ENCODE results near the gene CRELD1. TPM values are rescaled to one million over a fixed set of nuclear protein-coding genes. Genes with fewer than 3 reads are reported as not detected.

Gene CRELD1
- total and polyA plus RNA-seq, 9 of the 15 experiments (the other 6 are each of a cell fraction or from before 2014, with no cell fraction given) = 3.3 to 25.8 (median 16.5) TPM

DNA sequence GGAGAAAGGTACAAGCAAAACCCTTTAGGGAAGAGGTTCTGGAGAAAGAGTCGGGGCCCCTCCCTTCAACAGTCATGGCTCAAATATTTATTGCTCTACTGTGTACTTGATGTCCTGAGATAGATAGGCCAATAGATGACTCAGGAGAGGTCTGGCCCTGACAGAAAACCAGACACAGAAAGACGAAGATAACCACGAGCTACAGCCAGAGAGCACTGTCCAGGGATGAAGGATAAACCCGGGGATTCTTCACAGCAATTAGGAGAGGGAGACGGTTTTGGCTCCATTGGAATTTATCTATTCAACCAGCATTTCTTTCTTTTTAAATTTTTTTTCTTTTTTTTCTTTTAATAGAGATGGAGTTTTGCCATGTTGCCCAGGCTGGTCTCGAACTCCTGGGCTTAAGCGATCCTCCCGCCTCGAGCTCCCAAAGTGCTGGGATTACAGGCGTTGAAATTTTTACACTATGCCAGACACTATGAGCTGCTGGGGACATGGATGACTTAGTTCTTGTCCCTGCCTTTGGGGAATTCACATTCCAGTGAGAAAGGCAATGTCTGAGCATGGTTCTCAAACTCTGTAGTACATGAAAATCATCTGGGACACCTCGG lies 49.0 kb upstream of the CRELD1 start (continued):
- TF ChIP-seq, protein P1, sequence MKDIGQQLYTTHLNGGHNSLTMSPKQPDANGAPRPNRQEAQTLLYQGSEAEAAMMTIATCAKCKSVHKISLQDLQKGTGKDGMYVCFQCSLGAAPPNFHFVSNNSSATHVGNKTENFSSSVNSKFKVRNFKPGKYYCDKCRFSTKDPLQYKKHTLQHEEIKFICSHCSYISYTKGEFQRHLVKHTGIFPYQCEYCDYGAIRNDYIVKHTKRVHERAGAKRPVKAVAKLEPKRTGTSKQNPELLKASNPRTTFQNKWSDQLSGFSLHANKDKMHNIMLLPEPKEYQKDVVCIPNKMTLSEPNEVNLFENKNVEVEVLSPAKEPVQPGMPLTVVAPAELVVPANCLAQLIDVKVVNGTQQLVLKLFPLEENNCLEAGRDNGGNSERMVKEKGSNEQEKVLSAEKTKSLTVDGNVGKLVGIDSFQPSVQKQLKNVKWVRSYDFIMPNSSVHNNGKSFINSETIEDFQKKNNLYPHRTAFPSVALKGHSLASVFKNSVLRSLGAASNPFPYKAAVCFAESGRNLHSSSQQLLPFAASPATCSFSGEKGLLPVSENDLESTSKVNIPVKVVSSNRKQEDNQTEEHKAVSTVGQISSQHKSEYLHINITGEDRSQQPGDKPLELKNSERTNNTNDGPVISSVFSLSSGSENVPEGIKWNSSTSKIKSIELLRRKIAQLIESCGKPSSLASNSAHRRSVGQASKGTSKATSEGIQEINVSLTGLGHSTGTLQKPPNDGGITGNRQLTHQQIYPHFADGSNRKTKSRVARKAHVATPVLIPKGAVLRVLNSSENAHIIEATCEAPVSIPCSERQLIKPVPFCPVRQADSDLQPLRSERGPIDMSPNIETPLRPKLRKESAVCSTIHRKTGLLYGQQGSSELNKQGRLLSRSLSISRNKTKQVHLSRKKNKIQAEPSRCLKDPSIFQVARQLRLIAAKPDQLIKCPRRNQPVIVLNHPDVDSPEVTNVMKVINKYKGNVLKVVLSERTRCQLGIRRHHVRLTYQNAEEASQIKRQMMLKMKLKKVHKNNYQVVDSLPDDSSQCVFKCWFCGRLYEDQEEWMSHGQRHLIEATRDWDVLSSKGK (CRISPR knock-in tag; IDR thresholded peaks at IDR 0.05) = no peak
- TF ChIP-seq ZNF778 (CRISPR knock-in tag; IDR thresholded peaks at IDR 0.05) = no peak
- no peak for TF ChIP-seq MITF (IDR thresholded peaks at IDR 0.05)
- TF ChIP-seq ID3 (CRISPR knock-in tag; IDR thresholded peaks at IDR 0.05) = no peak
- no peak for TF ChIP-seq ID3 (tag; IDR thresholded peaks at IDR 0.05)
- no peak for TF ChIP-seq POLR3G (IDR thresholded peaks at IDR 0.05; ENCODE audit: extremely low read depth, insufficient read length, insufficient replicate concordance)
- no peak for TF ChIP-seq DNMT1 (IDR thresholded peaks at IDR 0.05)
- no peak for TF ChIP-seq SAFB (IDR thresholded peaks at IDR 0.05; ENCODE audit: borderline replicate concordance, low read depth, low read length)
- TF ChIP-seq ZNF561 (CRISPR knock-in tag; conservative IDR thresholded peaks at IDR 0.05) = no peak
- TF ChIP-seq, protein P2, sequence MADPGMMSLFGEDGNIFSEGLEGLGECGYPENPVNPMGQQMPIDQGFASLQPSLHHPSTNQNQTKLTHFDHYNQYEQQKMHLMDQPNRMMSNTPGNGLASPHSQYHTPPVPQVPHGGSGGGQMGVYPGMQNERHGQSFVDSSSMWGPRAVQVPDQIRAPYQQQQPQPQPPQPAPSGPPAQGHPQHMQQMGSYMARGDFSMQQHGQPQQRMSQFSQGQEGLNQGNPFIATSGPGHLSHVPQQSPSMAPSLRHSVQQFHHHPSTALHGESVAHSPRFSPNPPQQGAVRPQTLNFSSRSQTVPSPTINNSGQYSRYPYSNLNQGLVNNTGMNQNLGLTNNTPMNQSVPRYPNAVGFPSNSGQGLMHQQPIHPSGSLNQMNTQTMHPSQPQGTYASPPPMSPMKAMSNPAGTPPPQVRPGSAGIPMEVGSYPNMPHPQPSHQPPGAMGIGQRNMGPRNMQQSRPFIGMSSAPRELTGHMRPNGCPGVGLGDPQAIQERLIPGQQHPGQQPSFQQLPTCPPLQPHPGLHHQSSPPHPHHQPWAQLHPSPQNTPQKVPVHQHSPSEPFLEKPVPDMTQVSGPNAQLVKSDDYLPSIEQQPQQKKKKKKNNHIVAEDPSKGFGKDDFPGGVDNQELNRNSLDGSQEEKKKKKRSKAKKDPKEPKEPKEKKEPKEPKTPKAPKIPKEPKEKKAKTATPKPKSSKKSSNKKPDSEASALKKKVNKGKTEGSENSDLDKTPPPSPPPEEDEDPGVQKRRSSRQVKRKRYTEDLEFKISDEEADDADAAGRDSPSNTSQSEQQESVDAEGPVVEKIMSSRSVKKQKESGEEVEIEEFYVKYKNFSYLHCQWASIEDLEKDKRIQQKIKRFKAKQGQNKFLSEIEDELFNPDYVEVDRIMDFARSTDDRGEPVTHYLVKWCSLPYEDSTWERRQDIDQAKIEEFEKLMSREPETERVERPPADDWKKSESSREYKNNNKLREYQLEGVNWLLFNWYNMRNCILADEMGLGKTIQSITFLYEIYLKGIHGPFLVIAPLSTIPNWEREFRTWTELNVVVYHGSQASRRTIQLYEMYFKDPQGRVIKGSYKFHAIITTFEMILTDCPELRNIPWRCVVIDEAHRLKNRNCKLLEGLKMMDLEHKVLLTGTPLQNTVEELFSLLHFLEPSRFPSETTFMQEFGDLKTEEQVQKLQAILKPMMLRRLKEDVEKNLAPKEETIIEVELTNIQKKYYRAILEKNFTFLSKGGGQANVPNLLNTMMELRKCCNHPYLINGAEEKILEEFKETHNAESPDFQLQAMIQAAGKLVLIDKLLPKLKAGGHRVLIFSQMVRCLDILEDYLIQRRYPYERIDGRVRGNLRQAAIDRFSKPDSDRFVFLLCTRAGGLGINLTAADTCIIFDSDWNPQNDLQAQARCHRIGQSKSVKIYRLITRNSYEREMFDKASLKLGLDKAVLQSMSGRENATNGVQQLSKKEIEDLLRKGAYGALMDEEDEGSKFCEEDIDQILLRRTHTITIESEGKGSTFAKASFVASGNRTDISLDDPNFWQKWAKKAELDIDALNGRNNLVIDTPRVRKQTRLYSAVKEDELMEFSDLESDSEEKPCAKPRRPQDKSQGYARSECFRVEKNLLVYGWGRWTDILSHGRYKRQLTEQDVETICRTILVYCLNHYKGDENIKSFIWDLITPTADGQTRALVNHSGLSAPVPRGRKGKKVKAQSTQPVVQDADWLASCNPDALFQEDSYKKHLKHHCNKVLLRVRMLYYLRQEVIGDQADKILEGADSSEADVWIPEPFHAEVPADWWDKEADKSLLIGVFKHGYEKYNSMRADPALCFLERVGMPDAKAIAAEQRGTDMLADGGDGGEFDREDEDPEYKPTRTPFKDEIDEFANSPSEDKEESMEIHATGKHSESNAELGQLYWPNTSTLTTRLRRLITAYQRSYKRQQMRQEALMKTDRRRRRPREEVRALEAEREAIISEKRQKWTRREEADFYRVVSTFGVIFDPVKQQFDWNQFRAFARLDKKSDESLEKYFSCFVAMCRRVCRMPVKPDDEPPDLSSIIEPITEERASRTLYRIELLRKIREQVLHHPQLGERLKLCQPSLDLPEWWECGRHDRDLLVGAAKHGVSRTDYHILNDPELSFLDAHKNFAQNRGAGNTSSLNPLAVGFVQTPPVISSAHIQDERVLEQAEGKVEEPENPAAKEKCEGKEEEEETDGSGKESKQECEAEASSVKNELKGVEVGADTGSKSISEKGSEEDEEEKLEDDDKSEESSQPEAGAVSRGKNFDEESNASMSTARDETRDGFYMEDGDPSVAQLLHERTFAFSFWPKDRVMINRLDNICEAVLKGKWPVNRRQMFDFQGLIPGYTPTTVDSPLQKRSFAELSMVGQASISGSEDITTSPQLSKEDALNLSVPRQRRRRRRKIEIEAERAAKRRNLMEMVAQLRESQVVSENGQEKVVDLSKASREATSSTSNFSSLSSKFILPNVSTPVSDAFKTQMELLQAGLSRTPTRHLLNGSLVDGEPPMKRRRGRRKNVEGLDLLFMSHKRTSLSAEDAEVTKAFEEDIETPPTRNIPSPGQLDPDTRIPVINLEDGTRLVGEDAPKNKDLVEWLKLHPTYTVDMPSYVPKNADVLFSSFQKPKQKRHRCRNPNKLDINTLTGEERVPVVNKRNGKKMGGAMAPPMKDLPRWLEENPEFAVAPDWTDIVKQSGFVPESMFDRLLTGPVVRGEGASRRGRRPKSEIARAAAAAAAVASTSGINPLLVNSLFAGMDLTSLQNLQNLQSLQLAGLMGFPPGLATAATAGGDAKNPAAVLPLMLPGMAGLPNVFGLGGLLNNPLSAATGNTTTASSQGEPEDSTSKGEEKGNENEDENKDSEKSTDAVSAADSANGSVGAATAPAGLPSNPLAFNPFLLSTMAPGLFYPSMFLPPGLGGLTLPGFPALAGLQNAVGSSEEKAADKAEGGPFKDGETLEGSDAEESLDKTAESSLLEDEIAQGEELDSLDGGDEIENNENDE (IDR thresholded peaks at IDR 0.05; ENCODE audit: low read depth, low read length) = no peak
- no peak for TF ChIP-seq RFX1 (IDR thresholded peaks at IDR 0.05)
